PC-9 (cell line): ENCODE results near the gene PDE4DIP.
"Not testable (repeated sequence)": the region's sequence is repeated elsewhere in the genome, so short reads cannot be mapped to it uniquely, and the experiment has no call there.

Experiments
- EZH2 ChIP-seq: fragments of 200-600 bp; sonication (generic); IDR thresholded peaks from 2 replicates; pipeline ENCODE4 v1.8.0; 2017; ENCODE audit warnings: antibody characterized with exemption, low read depth
- TF ChIP-seq, protein P1 (sequence below): fragments of 200-600 bp; sonication (generic); conservative IDR thresholded peaks from 2 replicates; pipeline ENCODE4 v1.6.1; 2017; ENCODE audit warnings: mixed run types, antibody characterized with exemption, mild to moderate bottlenecking, moderate library complexity

DNA sequence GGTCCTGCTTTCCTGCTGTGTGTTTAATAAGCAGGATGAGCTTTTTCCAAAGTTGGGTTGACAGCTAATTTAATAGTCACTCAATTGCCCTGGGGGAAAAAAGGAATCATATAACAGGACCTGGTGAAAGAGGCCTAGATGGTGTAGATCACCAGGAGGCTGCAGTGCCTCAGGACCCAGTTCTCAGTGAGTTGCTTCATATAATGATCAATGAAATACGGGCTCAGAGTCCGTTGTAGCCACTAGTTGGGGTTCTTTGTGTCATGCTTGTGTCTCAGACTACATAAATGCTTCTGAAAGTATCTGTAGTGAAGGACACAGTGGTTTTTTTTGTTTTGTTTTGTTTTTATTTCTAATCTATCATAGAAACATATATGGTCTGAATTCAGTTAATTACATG is 164.5 kb downstream of the PDE4DIP start:
- TF ChIP-seq, protein P1, sequence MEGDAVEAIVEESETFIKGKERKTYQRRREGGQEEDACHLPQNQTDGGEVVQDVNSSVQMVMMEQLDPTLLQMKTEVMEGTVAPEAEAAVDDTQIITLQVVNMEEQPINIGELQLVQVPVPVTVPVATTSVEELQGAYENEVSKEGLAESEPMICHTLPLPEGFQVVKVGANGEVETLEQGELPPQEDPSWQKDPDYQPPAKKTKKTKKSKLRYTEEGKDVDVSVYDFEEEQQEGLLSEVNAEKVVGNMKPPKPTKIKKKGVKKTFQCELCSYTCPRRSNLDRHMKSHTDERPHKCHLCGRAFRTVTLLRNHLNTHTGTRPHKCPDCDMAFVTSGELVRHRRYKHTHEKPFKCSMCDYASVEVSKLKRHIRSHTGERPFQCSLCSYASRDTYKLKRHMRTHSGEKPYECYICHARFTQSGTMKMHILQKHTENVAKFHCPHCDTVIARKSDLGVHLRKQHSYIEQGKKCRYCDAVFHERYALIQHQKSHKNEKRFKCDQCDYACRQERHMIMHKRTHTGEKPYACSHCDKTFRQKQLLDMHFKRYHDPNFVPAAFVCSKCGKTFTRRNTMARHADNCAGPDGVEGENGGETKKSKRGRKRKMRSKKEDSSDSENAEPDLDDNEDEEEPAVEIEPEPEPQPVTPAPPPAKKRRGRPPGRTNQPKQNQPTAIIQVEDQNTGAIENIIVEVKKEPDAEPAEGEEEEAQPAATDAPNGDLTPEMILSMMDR = not testable (repeated sequence)
- TF ChIP-seq EZH2 = not testable (repeated sequence)
